Measurements from ENCODE around the gene RTN4RL2. TPM values are rescaled to one million over a fixed set of nuclear protein-coding genes. Genes with fewer than 3 reads are reported as not detected.

Gene RTN4RL2
- total RNA-seq, 2 donors from 2014 or later: 0.97 to 1.5 TPM

GRCh38 chr11:57425565-57426438 lies 34.5 kb upstream of the RTN4RL2 start:
- Mint-ChIP-seq H3K27ac (peak overlapping the region; percentile 4), H3K4me3 (peak overlapping the region; percentile 61), H3K36me3 (ENCODE audit: low read depth) (peaks cover 3% of the 10 kb centered on the region), H3K4me1 (peaks cover 19% of the 10 kb centered on the region), H3K9me3 (no peaks in the 10 kb centered on the region), H3K27me3 (ENCODE audit: insufficient read depth) (peaks cover 41% of the 10 kb centered on the region)
- Histone ChIP-seq H3K9me3 (ENCODE audit: control insufficient read depth, low read length) (no peaks in the 10 kb centered on the region), H3K27me3 (ENCODE audit: control insufficient read depth, insufficient read depth, low read length, poor library complexity, severe bottlenecking) (peaks cover 38% of the 10 kb centered on the region), H3K36me3 (ENCODE audit: control insufficient read depth, insufficient read depth, low read length) (no peaks in the 10 kb centered on the region), H3K4me3 (ENCODE audit: low read length) (peak overlapping the region; percentile 73), H3K9ac (ENCODE audit: extremely low read depth, low read length, poor library complexity, severe bottlenecking) (no peak overlapping the region), H3K27ac (ENCODE audit: low read depth, low read length) (no peak overlapping the region), H3K4me1 (ENCODE audit: control insufficient read depth, insufficient read depth, low read length) (peaks cover 4% of the 10 kb centered on the region)
- WGBS, 2 experiments (ENCODE audit: insufficient coverage in 1 of 2, insufficient read length in 1 of 2): 92 to 94% methylated on average over 9 to 15 of the region's 15 CpGs
- no peak for DNase-seq
- TF ChIP-seq CTCF (conservative IDR thresholded peaks at IDR 0.05): no peak

- peak; percentile 54 for DNase-seq
- Histone ChIP-seq H3K36me3 (ENCODE audit: control insufficient read depth, insufficient read depth, low read length) (no peaks in the 10 kb centered on the region), H3K4me3 (ENCODE audit: low read length) (peak overlapping the region; percentile 73), H3K27ac (ENCODE audit: low read depth, low read length) (no peak overlapping the region), H3K4me1 (ENCODE audit: control insufficient read depth, insufficient read depth, low read length) (peaks cover 4% of the 10 kb centered on the region), H3K9me3 (ENCODE audit: control insufficient read depth, low read length) (no peaks in the 10 kb centered on the region), H3K27me3 (ENCODE audit: control insufficient read depth, insufficient read depth, low read length, poor library complexity, severe bottlenecking) (peaks cover 38% of the 10 kb centered on the region), H3K9ac (ENCODE audit: extremely low read depth, low read length, poor library complexity, severe bottlenecking) (no peak overlapping the region)
- Mint-ChIP-seq H3K9me3 (no peaks in the 10 kb centered on the region), H3K4me3 (peak overlapping the region; percentile 61), H3K36me3 (ENCODE audit: low read depth) (peaks cover 3% of the 10 kb centered on the region), H3K4me1 (peaks cover 19% of the 10 kb centered on the region), H3K27me3 (ENCODE audit: insufficient read depth) (peaks cover 41% of the 10 kb centered on the region), H3K27ac (peak overlapping the region; percentile 4)
- WGBS, 2 experiments (ENCODE audit: insufficient coverage in 1 of 2, insufficient read length in 1 of 2): 22 to 39% methylated on average over 6 to 16 of the region's 16 CpGs
- no peak for TF ChIP-seq CTCF (conservative IDR thresholded peaks at IDR 0.05)
These were observed 33.8 kb upstream of the RTN4RL2 start for GRCh38 chr11:57426439-57426928.

GRCh38 chr11:57426929-57427726 lies 33.2 kb upstream of the RTN4RL2 start, which contains the start of gene SLC43A3:
SLC43A3 (minus strand) TSS chr11:57427121; CDS start chr11:57426172, 949 bp downstream.
- Histone ChIP-seq H3K4me1 (ENCODE audit: control insufficient read depth, insufficient read depth, low read length) (peaks cover 4% of the 10 kb centered on the region), H3K4me3 (ENCODE audit: low read length) (peak within 1 kb of the TSS; percentile 73), H3K36me3 (ENCODE audit: control insufficient read depth, insufficient read depth, low read length) (no peaks in the 10 kb centered on the region), H3K9ac (ENCODE audit: extremely low read depth, low read length, poor library complexity, severe bottlenecking) (no peak within 1 kb of the TSS), H3K27me3 (ENCODE audit: control insufficient read depth, insufficient read depth, low read length, poor library complexity, severe bottlenecking) (peaks cover 38% of the 10 kb centered on the region), H3K27ac (ENCODE audit: low read depth, low read length) (no peak within 1 kb of the TSS), H3K9me3 (ENCODE audit: control insufficient read depth, low read length) (no peaks in the 10 kb centered on the region)
- whole genome bisulfite sequencing, 2 experiments (ENCODE audit: insufficient coverage in 1 of 2, insufficient read length in 1 of 2): 13 to 39% methylated on average over 12 to 39 of the region's 39 CpGs
- Mint-ChIP-seq H3K9me3 (no peaks in the 10 kb centered on the region), H3K4me3 (peak within 1 kb of the TSS; percentile 61), H3K36me3 (ENCODE audit: low read depth) (peaks cover 3% of the 10 kb centered on the region), H3K27me3 (ENCODE audit: insufficient read depth) (peaks cover 45% of the 10 kb centered on the region), H3K4me1 (peaks cover 19% of the 10 kb centered on the region), H3K27ac (peak within 1 kb of the TSS; percentile 4)
- peak; percentile 24 for TF ChIP-seq CTCF (conservative IDR thresholded peaks at IDR 0.05)
- peak; percentile 89 for DNase-seq

Data from endodermal cell (in vitro differentiated cells).